Glutamatergic neuron (in vitro differentiated cells): ENCODE measurements around the gene GPR162. TPM values are rescaled to one million over a fixed set of nuclear protein-coding genes. Genes with fewer than 3 reads are reported as not detected.

Experiments used
- DNase-seq: peaks from one replicate; pipeline ENCODE4 v3.0.0; 2022
- H3K27ac Mint-ChIP-seq: one replicate; pipeline ENCODE4 v1.8.0; 2020; ENCODE audit warnings: mild to moderate bottlenecking, mixed read lengths, inconsistent platforms; ENCODE audit not compliant: unreplicated experiment
- H3K27me3 Mint-ChIP-seq: one replicate; pipeline ENCODE4 v1.8.0; 2020; ENCODE audit warnings: mild to moderate bottlenecking, moderate library complexity, mixed read lengths, inconsistent platforms; ENCODE audit not compliant: unreplicated experiment
- H3K36me3 Mint-ChIP-seq: one replicate; pipeline ENCODE4 v1.8.0; 2020; ENCODE audit warnings: mild to moderate bottlenecking, mixed read lengths, inconsistent platforms; ENCODE audit not compliant: unreplicated experiment
- H3K4me1 Mint-ChIP-seq: one replicate; pipeline ENCODE4 v1.8.0; 2020; ENCODE audit warnings: mild to moderate bottlenecking, low read depth, mixed read lengths, inconsistent platforms; ENCODE audit not compliant: unreplicated experiment
- H3K4me3 Mint-ChIP-seq: one replicate; pipeline ENCODE4 v1.8.0; 2020; ENCODE audit warnings: mild to moderate bottlenecking, mixed read lengths, inconsistent platforms; ENCODE audit not compliant: unreplicated experiment
- H3K9me3 Mint-ChIP-seq: one replicate; pipeline ENCODE4 v1.8.0; 2020; ENCODE audit warnings: mild to moderate bottlenecking, moderate library complexity, mixed read lengths, inconsistent platforms; ENCODE audit not compliant: unreplicated experiment
- CTCF ChIP-seq: fragments of 200-600 bp; sonication (generic); IDR thresholded peaks from one replicate; pipeline ENCODE4 v1.5.0; 2021; ENCODE audit not compliant: partially characterized antibody, unreplicated experiment
- total RNA-seq: library from RNA; stranded (reverse); fragmentation: NEBNext Ultra II Directional; extraction: Animal tissue kit (Norgen Biotek cat#: 25700); gene quantifications from one replicate; pipeline ENCODE4 v1.2.1, GENCODE V29; 2021; ENCODE audit not compliant: unreplicated experiment

GPR162 gene
- total RNA-seq, 1 donor from 2014 or later = 145 TPM

- Mint-ChIP-seq H3K36me3 (no peaks in the 10 kb centered on the region), H3K27ac (no peak overlapping the region), H3K27me3 (peaks cover 11% of the 10 kb centered on the region), H3K9me3 (peaks cover 6% of the 10 kb centered on the region), H3K4me3 (no peak overlapping the region), H3K4me1 (peaks cover 8% of the 10 kb centered on the region)
- no peak for TF ChIP-seq CTCF
- DNase-seq = no peak
Measured at GRCh38 chr12:6845395-6845794, 23.8 kb downstream of the GPR162 start.

- Mint-ChIP-seq H3K27me3 (peaks cover 12% of the 10 kb centered on the region), H3K36me3 (no peaks in the 10 kb centered on the region), H3K9me3 (peaks cover 8% of the 10 kb centered on the region), H3K27ac (no peak overlapping the region), H3K4me1 (peaks cover 9% of the 10 kb centered on the region), H3K4me3 (no peak overlapping the region)
- DNase-seq = no peak
- TF ChIP-seq CTCF = no peak
Measured at GRCh38 chr12:6846316-6846869, 24.8 kb downstream of the GPR162 start.

GRCh38 chr12:6847676-6848075 lies 26.1 kb downstream of the GPR162 start:
- H3K27me3 Mint-ChIP-seq = peaks cover 17% of the 10 kb centered on the region
- no peaks in the 10 kb centered on the region for H3K36me3 Mint-ChIP-seq
- peak overlapping the region; percentile 25 for H3K27ac Mint-ChIP-seq

GRCh38 chr12:6849427-6849826 lies 27.8 kb downstream of the GPR162 start:
- TF ChIP-seq CTCF = no peak
- H3K27ac Mint-ChIP-seq = no peak overlapping the region
- DNase-seq = no peak
- H3K9me3 Mint-ChIP-seq = peaks cover 9% of the 10 kb centered on the region
- no peak overlapping the region for H3K4me3 Mint-ChIP-seq
- peaks cover 13% of the 10 kb centered on the region for H3K4me1 Mint-ChIP-seq
- peaks cover 15% of the 10 kb centered on the region for H3K27me3 Mint-ChIP-seq
- no peaks in the 10 kb centered on the region for H3K36me3 Mint-ChIP-seq

More at GRCh38 chr12:6847676-6848075, 26.1 kb downstream of the GPR162 start:
- no peak for DNase-seq
- Mint-ChIP-seq H3K4me3 (no peak overlapping the region), H3K9me3 (peaks cover 9% of the 10 kb centered on the region), H3K4me1 (peaks cover 4% of the 10 kb centered on the region)
- no peak for TF ChIP-seq CTCF

GRCh38 chr12:6849976-6850560 lies 28.4 kb downstream of the GPR162 start:
- Mint-ChIP-seq H3K27ac (peak overlapping the region; percentile 39), H3K4me1 (peaks cover 13% of the 10 kb centered on the region), H3K27me3 (peaks cover 10% of the 10 kb centered on the region), H3K4me3 (peak overlapping the region; percentile 98), H3K9me3 (peaks cover 9% of the 10 kb centered on the region), H3K36me3 (no peaks in the 10 kb centered on the region)
- DNase-seq = no peak
- no peak for TF ChIP-seq CTCF
